Gastroesophageal sphincter (tissue), 4 donors: ENCODE measurements around the gene MMADHC. TPM values are rescaled to one million over a fixed set of nuclear protein-coding genes. Genes with fewer than 3 reads are reported as not detected.

Experiments used
- ATAC-seq: fragments of 150-250 bp; one replicate; pipeline ENCODE4 v1.9.1; 2016; ENCODE audit warnings: mild to moderate bottlenecking, moderate library complexity
- H3K27ac ChIP-seq, 4 donors: fragments of 200-600 bp; sonication (generic) in 3 of 4; 1 replicate in 3 of 4; 2 replicates in 1 of 4; pipeline ENCODE4 v1.5.1; 2016 to 2019
- H3K27me3 ChIP-seq: fragments of 200-600 bp; sonication (generic); one replicate; pipeline ENCODE4 v1.5.1; 2019
- H3K36me3 ChIP-seq, 2 donors: fragments of 200-600 bp; sonication (generic); one replicate each; pipeline ENCODE4 v1.5.1; 2019; ENCODE audit warnings: control low read depth in 1 of 2
- H3K4me1 ChIP-seq, 3 donors: fragments of 200-600 bp; sonication (generic); 1 replicate in 2 of 3; 2 replicates in 1 of 3; pipeline ENCODE4 v1.5.1; 2016 to 2019; ENCODE audit warnings: control low read depth in 2 of 3
- H3K4me3 ChIP-seq, 2 donors: fragments of 200-600 bp; sonication (generic); one replicate each; pipeline ENCODE4 v1.5.1; 2019; ENCODE audit warnings: mild to moderate bottlenecking in 1 of 2, moderate library complexity in 1 of 2
- H3K9me3 ChIP-seq, 3 donors: fragments of 200-600 bp; sonication (generic); one replicate each; pipeline ENCODE4 v1.5.1; 2017 to 2019; ENCODE audit warnings: control low read depth in 2 of 3
- CTCF ChIP-seq, 4 experiments: fragments of 200-600 bp in 2 of 4; fragments of 450-650 bp in 2 of 4; sonication (generic) in 1 of 4; IDR thresholded peaks; one replicate each; pipeline ENCODE4 v1.5.1; 2017 to 2019; ENCODE audit warnings: antibody characterized with exemption in 4 of 4, mild to moderate bottlenecking in 2 of 4, moderate library complexity in 2 of 4
- EP300 ChIP-seq: sonication (generic); formaldehyde crosslinking; IDR thresholded peaks from one replicate; pipeline ENCODE4 v1.6.1; 2017; ENCODE audit warnings: antibody characterized with exemption, mild to moderate bottlenecking
- POLR2A ChIP-seq, 2 donors: fragments of 450-650 bp; IDR thresholded peaks; one replicate each; pipeline ENCODE4 v1.6.1; 2017; ENCODE audit warnings: antibody characterized with exemption in 2 of 2, mild to moderate bottlenecking in 2 of 2, moderate library complexity in 1 of 2
- POLR2AphosphoS5 ChIP-seq: sonication (generic); formaldehyde crosslinking; IDR thresholded peaks from one replicate; pipeline ENCODE4 v1.6.1; 2017; ENCODE audit warnings: antibody characterized with exemption
- WGBS, 2 donors: methylation state at CpG; one replicate each; pipeline ENCODE4 v1.1.5; 2018; ENCODE audit warnings: low coverage in 1 of 2; 5-methylcytosine and 5-hydroxymethylcytosine counted together
- total RNA-seq, 4 donors: library from RNA; depleted of rRNA; stranded (reverse); fragments of >200 nt; gene quantifications; one replicate each; pipeline ENCODE4 v1.1.0, GENCODE V29; 2016

The MMADHC gene
- total RNA-seq, 4 donors from 2014 or later: 102 to 226 (median 152) TPM

- Histone ChIP-seq H3K27me3 (no peaks in the 10 kb centered on the region), H3K9me3 (no peaks in the 10 kb centered on the region), H3K27ac (no peak overlapping the region), H3K4me3 (no peak overlapping the region), H3K36me3 (peaks cover 0 to 20% of the 10 kb centered on the region in 2 donors), H3K4me1 (peaks cover 0 to 8% (median 0%) of the 10 kb centered on the region in 3 donors)
- no peak for TF ChIP-seq EP300
- no peak for TF ChIP-seq POLR2AphosphoS5
- TF ChIP-seq CTCF (IDR thresholded peaks at IDR 0.05): no peak
- TF ChIP-seq POLR2A (IDR thresholded peaks at IDR 0.05): no peak
- WGBS, 2 donors: 11 to 31% methylated on average over 2 of the region's 2 CpGs
- no peak for ATAC-seq
These were observed 25.3 kb downstream of the MMADHC start for GRCh38 chr2:149562324-149562723.

- no peak for ATAC-seq
- Histone ChIP-seq H3K9me3 (no peaks in the 10 kb centered on the region), H3K36me3 (peaks cover 0 to 11% of the 10 kb centered on the region in 2 donors)
These were observed 26.2 kb downstream of the MMADHC start for GRCh38 chr2:149561309-149561926.

GRCh38 chr2:149559341-149560068 lies 28.1 kb downstream of the MMADHC start:
- Histone ChIP-seq H3K9me3 (no peaks in the 10 kb centered on the region), H3K4me1 (peaks cover 0 to 8% (median 0%) of the 10 kb centered on the region in 3 donors), H3K36me3 (no peaks in the 10 kb centered on the region), H3K4me3 (no peak overlapping the region), H3K27me3 (no peaks in the 10 kb centered on the region), H3K27ac (no peak overlapping the region)
- TF ChIP-seq POLR2AphosphoS5 (no peak), CTCF (IDR thresholded peaks at IDR 0.05) (no peak), EP300 (no peak), POLR2A (IDR thresholded peaks at IDR 0.05) (no peak)
- 94 to 97% methylated on average over 2 to 4 of the region's 5 CpGs for WGBS, 2 donors
- ATAC-seq: no peak

More at GRCh38 chr2:149561309-149561926, 26.2 kb downstream of the MMADHC start:
- no peaks in the 10 kb centered on the region for H3K27me3 ChIP-seq
- no peak overlapping the region for H3K27ac ChIP-seq
- H3K4me1 ChIP-seq: peaks cover 0 to 8% (median 0%) of the 10 kb centered on the region in 3 donors
- TF ChIP-seq CTCF (IDR thresholded peaks at IDR 0.05) (peak; percentile 78 to 82 (median 80)), POLR2AphosphoS5 (no peak)
- H3K4me3 ChIP-seq: no peak overlapping the region

DNA sequence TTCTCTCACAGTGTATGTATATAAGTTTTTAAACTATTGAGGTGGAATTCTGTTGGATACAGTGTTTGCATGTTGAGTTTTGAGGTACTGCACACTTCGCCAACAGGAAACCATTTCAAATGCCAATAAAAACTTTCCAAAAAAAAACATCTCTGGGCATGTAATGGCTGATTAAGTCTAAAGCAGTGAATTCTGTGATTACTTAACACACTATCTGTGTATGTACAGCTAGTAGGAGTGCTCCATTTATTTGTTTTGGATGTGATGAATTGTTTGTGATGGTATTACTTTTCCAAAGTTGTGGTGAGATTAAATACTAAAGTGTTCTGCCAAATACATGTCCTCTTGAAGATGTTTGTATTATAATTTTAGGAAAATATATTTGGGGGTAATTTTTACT lies 31.1 kb downstream of the MMADHC start:
- TF ChIP-seq EP300 (no peak), POLR2AphosphoS5 (no peak), CTCF (IDR thresholded peaks at IDR 0.05) (no peak), POLR2A (IDR thresholded peaks at IDR 0.05) (no peak)
- H3K4me3 ChIP-seq: no peak overlapping the region
- no peaks in the 10 kb centered on the region for H3K9me3 ChIP-seq
- H3K4me1 ChIP-seq: no peaks in the 10 kb centered on the region
- 78 to 82% methylated on average over 1 of the region's 1 CpG for WGBS, 2 donors
- no peaks in the 10 kb centered on the region for H3K27me3 ChIP-seq
- H3K27ac ChIP-seq: no peak overlapping the region
- H3K36me3 ChIP-seq: no peaks in the 10 kb centered on the region
- ATAC-seq: no peak

- WGBS, 2 donors: 92 to 93% methylated on average over 2 of the region's 2 CpGs
- ATAC-seq: no peak
- H3K36me3 ChIP-seq: no peaks in the 10 kb centered on the region
These were observed 34.7 kb downstream of the MMADHC start for GRCh38 chr2:149552830-149553229.

More at GRCh38 chr2:149552830-149553229, 34.7 kb downstream of the MMADHC start:
- Histone ChIP-seq H3K4me3 (no peak overlapping the region), H3K27ac (no peak overlapping the region), H3K4me1 (no peaks in the 10 kb centered on the region), H3K9me3 (peaks cover 0 to 5% (median 0%) of the 10 kb centered on the region in 3 donors), H3K27me3 (no peaks in the 10 kb centered on the region)
- TF ChIP-seq POLR2A (IDR thresholded peaks at IDR 0.05): no peak
- no peak for TF ChIP-seq POLR2AphosphoS5
- TF ChIP-seq CTCF (IDR thresholded peaks at IDR 0.05): no peak
- no peak for TF ChIP-seq EP300
